ENCODE results near the gene C17orf107.

DNA sequence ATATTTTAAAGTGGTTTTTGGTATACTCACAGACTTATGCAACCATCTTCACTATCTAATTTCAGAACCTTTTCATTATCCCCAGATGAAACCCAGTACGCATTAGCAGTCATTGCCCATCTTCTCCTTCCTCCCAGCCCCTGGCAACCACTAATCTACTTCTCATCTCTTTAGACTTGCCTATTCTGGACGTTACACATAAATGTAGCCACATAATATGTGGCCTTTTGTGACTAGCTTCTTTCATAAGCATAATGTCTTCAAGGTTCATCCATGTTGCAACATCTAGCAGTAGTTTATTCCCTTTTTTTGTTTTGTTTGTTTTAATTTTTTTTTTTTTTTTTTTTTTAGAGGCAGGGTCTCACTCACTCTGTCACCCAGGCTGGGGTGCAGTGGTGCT is 28.5 kb upstream of the C17orf107 start:
- TF ChIP-seq POLR2A (IDR thresholded peaks at IDR 0.05) (no peak), CTCF (IDR thresholded peaks at IDR 0.05 in 4 of 5, conservative IDR thresholded peaks at IDR 0.05 in 1 of 5) (no peak)
